HG02571 (cell line): ENCODE data around the gene MCF2.

Experiments
- ATAC-seq: cut with Tn5 transposase; IDR thresholded peaks from one replicate; pipeline ENCODE4 v1.9.1; 2021; ENCODE audit warnings: mild to moderate bottlenecking, moderate library complexity; ENCODE audit not compliant: unreplicated experiment

Gene MCF2

GRCh38 chrX:139639253-139639652, 68.7 kb downstream of the MCF2 start:
- no peak for ATAC-seq

DNA sequence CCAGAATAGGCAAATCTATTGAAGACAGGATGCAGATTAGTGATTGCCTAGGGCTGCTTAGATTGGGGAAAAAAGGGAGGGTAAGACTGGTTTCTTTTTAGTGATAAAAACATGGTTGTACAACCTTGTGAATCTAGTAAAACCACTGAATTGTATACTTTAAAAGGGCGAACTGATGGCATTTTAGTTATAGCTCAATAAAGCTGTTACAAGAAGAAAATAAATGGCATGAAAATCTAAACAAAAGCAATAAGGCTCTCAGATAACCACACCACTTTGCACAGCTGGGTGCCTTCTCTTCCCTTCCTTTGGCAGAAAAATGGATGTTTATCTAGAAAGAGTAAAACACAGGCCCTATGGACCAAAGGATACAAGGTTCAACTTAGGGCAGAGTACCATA, 107.9 kb downstream of the MCF2 start:
- ATAC-seq = no peak

DNA sequence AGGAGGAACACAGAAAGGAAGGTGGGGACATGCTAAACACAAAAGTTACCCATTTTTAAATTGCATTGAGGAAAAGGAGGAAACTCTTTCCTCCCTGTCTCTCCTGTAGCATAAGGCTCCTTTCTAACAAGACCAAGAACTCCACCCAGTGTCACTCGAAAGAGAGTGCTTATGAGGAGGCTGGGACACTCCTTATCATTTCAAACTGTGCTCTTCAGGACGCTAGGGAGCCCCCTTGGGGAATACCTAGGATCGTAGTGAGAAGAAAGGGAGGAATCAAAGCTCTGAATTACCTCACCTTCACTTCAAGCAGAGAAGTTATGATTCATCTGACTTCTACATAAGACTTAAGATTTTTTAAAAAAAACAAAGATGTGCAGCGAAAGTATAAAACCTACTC, 111.9 kb downstream of the MCF2 start:
- ATAC-seq = no peak

GRCh38 chrX:139585613-139586012, 122.4 kb downstream of the MCF2 start:
- ATAC-seq = no peak

DNA sequence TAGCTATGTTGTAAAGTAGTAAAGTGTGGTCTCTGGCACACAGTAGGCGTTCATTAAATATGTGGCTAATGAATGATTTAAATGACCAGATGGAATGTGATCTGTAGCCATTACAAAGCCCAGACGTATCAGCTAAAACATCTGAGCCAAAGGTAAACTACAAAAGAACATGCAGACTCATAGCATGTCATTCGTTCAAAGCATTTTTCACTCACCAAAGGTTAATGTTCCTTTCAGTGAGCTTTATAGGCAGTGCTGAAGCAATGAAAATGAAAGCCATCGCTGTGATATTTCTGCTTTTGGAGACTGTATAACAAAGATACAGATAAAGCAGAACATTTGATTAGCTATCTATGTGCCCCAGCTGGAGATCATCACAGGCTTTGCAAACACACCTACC, 126.9 kb downstream of the MCF2 start:
- ATAC-seq = no peak

GRCh38 chrX:139566981-139567380, 141.0 kb downstream of the MCF2 start:
- no peak for ATAC-seq

DNA sequence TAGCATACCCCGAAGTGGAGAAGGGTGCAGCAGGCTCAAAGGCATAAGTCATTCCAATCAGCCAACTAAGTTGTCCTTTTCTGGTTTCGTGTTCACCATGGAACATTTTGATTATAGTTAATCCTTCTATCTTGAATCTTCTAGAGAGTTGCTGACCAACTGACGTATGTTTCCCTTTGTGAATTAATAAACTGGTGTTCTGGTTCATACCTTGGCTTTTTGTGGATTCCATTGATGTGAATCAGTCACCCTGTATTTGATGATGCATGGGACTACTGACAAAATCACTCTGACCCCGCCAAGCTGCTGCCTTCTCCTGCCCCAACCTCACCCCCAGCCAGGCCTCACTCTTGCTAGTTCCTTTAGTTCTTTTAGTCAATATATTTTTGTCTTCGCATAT, 144.7 kb downstream of the MCF2 start:
- ATAC-seq = no peak

- no peak for ATAC-seq
Measured at GRCh38 chrX:139560221-139560620, 147.7 kb downstream of the MCF2 start.

- no peak for ATAC-seq
Measured at GRCh38 chrX:139559383-139560042, 148.5 kb downstream of the MCF2 start.

- no peak for ATAC-seq
Measured at GRCh38 chrX:139554991-139555675, 152.8 kb downstream of the MCF2 start.

- peak; percentile 5 for ATAC-seq
Measured at GRCh38 chrX:139554376-139554775, 153.6 kb downstream of the MCF2 start.

- ATAC-seq = no peak
Measured at GRCh38 chrX:139544591-139544990, 163.4 kb downstream of the MCF2 start.

GRCh38 chrX:139543920-139544319, 164.0 kb downstream of the MCF2 start:
- ATAC-seq = no peak

GRCh38 chrX:139542652-139543051, 165.3 kb downstream of the MCF2 start:
- ATAC-seq = no peak

GRCh38 chrX:139538907-139539790, 168.8 kb downstream of the MCF2 start:
- no peak for ATAC-seq

- ATAC-seq = no peak
Measured at GRCh38 chrX:139533444-139533843, 174.5 kb downstream of the MCF2 start.

DNA sequence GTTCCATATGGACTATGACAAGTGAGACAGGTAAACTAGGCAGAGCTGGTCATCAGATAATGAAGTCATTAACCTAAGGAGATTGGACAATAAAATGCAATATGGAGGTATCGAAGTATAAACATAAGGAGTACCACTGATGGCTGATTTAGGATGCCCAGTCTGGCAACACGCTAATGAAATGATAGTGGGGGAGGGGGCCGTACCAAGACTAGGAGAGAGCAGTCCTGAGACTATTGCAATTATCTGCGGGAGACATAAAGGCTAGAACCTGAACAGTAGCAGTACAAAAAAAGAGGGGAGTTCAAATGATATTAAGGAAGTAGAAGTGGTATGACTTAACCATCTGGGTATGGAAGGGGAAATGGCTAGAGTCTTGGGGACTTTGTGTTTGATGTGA, 175.1 kb downstream of the MCF2 start:
- ATAC-seq = no peak
